ENCODE measurements around the gene SLAMF7. TPM values are rescaled to one million over a fixed set of nuclear protein-coding genes. Genes with fewer than 3 reads are reported as not detected.
A peak's percentile ranks its signal among the peaks of the same experiment; 100 is the strongest.
"Not testable (repeated sequence)": the region's sequence is repeated elsewhere in the genome, so short reads cannot be mapped to it uniquely, and the experiment has no call there.

SLAMF7 gene
- total RNA-seq, 3 donors from 2014 or later: 6.4 to 12.7 (median 10.1) TPM

DNA sequence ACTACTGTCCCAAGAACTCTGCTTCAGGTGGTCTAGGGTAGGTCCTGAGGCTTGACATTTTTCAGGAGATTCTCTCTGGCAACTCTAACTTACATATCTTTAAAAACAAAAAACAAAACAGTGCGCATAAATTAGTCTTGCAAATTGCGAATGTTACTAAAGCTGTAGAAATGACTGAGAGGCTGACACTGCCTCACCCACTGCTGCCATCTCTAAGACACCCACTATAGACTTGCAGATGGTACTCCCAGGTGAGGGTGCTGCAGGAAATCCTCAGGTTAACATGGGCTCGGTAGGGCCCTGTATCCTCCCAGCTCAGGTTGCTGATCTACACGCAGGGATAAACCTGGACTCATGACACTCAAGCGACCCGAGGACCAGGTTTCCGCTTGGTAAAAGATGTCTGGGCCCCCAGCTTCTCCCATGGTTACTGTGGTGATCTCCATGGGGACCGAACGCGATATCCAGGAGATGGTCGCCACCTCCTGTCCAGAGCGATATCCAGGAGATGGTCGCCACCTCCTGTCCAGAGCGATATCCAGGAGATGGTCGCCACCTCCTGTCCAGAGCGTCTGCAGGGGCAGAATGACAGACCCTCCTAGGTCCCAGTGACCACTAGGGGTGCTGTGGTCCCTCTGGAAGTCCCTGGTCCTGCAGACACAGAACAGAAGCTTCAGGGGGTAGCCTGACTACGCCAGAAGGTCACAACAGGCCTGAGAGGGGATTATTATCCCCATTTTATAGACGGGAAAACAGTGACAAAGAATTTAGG is 40.8 kb downstream of the SLAMF7 start:
- H3K4me1 ChIP-seq (ENCODE audit: low read depth): peaks cover 21% of the 10 kb centered on the region
- ATAC-seq: no peak

DNA sequence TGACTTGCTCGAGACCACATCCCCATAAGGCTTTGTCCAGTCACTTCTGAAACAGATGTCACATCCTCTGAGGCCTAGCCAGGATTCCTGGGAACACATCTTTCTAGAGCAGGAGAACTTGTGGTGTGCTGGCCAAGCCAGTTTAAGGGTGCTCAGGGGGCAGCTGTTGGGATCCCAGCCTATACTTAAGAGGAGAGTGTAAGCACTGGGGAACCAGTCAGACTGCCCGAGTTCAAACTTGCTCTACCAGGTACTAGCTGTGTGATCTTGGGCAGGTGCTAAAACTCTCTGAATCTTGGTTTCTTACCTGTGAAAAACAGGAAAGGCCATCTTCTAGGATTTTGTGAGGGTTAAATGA is 41.3 kb downstream of the SLAMF7 start:
- TF ChIP-seq, protein P1, sequence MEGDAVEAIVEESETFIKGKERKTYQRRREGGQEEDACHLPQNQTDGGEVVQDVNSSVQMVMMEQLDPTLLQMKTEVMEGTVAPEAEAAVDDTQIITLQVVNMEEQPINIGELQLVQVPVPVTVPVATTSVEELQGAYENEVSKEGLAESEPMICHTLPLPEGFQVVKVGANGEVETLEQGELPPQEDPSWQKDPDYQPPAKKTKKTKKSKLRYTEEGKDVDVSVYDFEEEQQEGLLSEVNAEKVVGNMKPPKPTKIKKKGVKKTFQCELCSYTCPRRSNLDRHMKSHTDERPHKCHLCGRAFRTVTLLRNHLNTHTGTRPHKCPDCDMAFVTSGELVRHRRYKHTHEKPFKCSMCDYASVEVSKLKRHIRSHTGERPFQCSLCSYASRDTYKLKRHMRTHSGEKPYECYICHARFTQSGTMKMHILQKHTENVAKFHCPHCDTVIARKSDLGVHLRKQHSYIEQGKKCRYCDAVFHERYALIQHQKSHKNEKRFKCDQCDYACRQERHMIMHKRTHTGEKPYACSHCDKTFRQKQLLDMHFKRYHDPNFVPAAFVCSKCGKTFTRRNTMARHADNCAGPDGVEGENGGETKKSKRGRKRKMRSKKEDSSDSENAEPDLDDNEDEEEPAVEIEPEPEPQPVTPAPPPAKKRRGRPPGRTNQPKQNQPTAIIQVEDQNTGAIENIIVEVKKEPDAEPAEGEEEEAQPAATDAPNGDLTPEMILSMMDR (IDR thresholded peaks at IDR 0.05): no peak
- Histone ChIP-seq H3K36me3 (ENCODE audit: low read depth) (no peaks in the 10 kb centered on the region), H3K4me1 (ENCODE audit: low read depth) (peaks cover 21% of the 10 kb centered on the region), H3K4me3 (no peak overlapping the region), H3K9me3 (no peaks in the 10 kb centered on the region)
- intact Hi-C loops (cut with DNase I, micrococcal nuclease): no loop called here
- ATAC-seq (no peak), DNase-seq (no peak)

More for the DNA sequence above, 40.8 kb downstream of the SLAMF7 start:
- intact Hi-C loops (cut with DNase I, micrococcal nuclease): no loop called here
- Histone ChIP-seq H3K4me3 (no peak overlapping the region), H3K9me3 (no peaks in the 10 kb centered on the region), H3K36me3 (ENCODE audit: low read depth) (no peaks in the 10 kb centered on the region)
- peak in 1 of 3 donors; percentile 30 for DNase-seq
- TF ChIP-seq, protein P1 (IDR thresholded peaks at IDR 0.05): no peak

DNA sequence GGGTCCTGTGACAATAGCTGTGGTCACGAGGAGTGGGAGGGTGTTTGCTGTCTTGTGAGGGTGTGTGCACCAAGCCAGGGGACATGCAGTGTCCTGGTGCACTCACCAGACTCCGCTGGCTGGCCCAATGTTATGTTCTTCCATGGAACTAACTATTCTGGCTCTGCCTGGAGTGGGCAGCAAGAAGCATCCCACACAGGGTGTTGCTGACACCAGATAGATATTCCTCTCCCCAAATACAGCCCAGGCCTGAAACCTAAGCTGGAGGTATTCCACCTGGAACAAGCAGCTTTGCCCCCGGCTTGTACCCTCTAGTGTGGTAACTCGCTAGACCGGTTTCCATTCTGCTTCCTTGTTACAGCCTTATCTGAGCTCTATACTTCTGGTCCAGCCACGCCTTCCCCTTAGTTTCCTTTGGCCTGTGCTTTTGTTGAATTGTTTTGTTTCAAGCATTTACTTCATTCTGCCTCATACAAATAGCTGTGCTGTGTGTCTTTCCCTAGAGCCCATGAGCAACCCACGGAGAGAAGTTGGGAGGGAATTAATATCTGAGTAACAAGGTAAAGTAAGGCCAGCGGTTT is 42.2 kb downstream of the SLAMF7 start:
- ATAC-seq (peak; percentile 92), DNase-seq (peak in 2 of 3 donors; percentile 56 to 93)
- Histone ChIP-seq H3K4me3 (no peak overlapping the region), H3K36me3 (ENCODE audit: low read depth) (no peaks in the 10 kb centered on the region), H3K4me1 (ENCODE audit: low read depth) (peaks cover 21% of the 10 kb centered on the region), H3K9me3 (peaks cover 1% of the 10 kb centered on the region)
- intact Hi-C loops (cut with DNase I, micrococcal nuclease): no loop called here
- TF ChIP-seq, protein P1 (IDR thresholded peaks at IDR 0.05): no peak

DNA sequence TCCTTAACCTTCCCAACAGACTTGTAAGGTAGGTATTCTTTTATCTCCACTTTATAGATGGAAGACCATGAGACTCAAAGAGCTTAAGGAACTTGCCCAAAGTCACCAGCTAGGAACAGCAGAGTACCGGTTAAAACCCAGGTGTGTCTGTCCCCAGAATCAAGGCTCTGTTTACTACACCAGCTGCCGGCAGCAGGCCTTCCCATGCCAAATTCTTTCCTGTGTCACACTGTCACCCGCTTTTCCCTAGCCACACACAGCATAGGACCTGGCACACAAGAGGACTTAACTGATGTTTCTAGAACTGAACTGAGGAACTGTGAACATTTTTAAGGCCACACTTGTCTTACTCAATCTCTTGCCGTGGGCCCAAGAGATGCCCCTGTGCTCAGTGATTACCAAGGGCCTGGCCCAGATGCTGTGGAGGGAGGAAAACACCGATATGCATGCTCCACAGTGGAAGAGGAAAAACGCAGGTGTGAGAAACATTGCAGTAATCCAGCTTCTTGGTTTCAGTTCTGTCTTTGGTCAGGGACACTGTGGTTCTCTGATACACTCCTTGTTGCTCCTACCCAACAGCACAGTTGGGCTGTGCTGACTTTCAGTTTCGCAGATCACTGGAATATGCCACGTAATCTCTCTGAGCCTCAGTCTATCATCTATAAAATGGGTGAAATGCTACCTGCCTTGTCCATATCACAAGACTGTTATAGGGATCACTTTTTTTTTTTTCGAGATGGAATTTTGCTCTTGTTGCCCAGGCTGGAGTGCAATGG is 43.1 kb downstream of the SLAMF7 start:
- TF ChIP-seq, protein P1 (IDR thresholded peaks at IDR 0.05): no peak
- ATAC-seq (peak; percentile 72), DNase-seq (peak in 1 of 3 donors; percentile 37)
- H3K36me3 ChIP-seq (ENCODE audit: low read depth): no peaks in the 10 kb centered on the region
- H3K4me1 ChIP-seq (ENCODE audit: low read depth): peaks cover 21% of the 10 kb centered on the region
- intact Hi-C loops (cut with DNase I, micrococcal nuclease): no loop called here
- H3K4me3 ChIP-seq: no peak overlapping the region
- H3K9me3 ChIP-seq: peaks cover 5% of the 10 kb centered on the region

DNA sequence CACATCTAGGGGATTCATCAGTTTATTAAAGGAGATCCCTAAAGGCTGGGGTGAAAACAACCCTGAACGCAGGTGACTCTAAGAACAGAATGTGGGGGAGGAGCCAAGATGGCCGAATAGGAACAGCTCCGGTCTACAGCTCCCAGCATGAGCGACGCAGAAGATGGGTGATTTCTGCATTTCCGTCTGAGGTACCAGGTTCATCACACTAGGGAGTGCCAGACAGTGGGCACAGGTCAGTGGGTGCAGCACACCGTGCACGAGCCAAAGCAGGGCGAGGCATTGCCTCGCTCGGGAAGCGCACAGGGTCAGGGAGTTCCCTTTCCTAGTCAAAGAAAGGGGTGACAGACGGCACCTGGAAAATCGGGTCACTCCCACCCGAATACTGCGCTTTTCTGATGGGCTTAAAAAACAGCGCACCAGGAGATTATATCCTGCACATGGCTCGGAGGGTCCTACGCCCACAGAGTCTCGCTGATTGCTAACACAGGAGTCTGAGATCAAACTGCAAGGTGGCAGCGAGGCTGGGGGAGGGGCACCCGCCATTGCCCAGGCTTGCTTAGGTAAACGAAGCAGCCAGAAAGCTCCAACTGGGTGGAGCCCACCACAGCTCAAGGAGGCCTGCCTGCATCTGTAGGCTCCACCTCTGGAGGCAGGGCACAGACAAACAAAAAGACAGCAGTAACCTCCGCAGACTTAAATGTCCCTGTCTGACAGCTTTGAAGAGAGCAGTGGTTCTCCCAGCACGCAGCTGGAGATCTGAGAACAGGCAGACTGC is 44.1 kb downstream of the SLAMF7 start:
- ATAC-seq (peak; percentile 17), DNase-seq (peak; percentile 70 to 84 (median 78))
- intact Hi-C loops (cut with DNase I, micrococcal nuclease); H3K4me3 ChIP-seq; H3K9me3 ChIP-seq; H3K36me3 ChIP-seq (ENCODE audit: low read depth): not testable (repeated sequence)
- H3K4me1 ChIP-seq (ENCODE audit: low read depth): peaks cover 21% of the 10 kb centered on the region
